GM12873 (cell line): ENCODE data around the gene KCNAB3.

ENCODE experiments used
- TF ChIP-seq, protein P1 (sequence below): IDR thresholded peaks from 2 replicates; pipeline ENCODE4 v1.5.1; 2012; ENCODE audit warnings: low read depth, mild to moderate bottlenecking, moderate library complexity, low read length, control low read depth; ENCODE audit not compliant: insufficient read depth; ENCODE audit errors: missing control alignments

The KCNAB3 gene

DNA sequence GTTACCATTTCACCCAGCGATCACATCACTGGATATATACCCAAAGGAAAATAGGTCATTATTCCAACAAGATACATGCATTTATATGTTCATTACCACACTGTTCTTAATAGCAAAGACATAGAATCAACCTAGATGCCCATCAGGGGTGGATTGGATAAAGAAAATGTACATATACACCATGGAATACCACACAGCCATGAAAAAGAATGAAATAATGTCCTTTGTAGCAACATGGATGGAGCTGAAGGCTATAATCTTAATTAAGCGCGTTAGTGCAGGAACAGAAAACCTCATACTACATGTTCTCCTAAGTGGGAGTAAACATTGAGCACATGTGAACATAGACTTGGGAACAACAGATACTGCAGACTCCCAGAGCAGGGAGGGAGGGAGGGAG is 20.9 kb upstream of the KCNAB3 start:
- TF ChIP-seq, protein P1, sequence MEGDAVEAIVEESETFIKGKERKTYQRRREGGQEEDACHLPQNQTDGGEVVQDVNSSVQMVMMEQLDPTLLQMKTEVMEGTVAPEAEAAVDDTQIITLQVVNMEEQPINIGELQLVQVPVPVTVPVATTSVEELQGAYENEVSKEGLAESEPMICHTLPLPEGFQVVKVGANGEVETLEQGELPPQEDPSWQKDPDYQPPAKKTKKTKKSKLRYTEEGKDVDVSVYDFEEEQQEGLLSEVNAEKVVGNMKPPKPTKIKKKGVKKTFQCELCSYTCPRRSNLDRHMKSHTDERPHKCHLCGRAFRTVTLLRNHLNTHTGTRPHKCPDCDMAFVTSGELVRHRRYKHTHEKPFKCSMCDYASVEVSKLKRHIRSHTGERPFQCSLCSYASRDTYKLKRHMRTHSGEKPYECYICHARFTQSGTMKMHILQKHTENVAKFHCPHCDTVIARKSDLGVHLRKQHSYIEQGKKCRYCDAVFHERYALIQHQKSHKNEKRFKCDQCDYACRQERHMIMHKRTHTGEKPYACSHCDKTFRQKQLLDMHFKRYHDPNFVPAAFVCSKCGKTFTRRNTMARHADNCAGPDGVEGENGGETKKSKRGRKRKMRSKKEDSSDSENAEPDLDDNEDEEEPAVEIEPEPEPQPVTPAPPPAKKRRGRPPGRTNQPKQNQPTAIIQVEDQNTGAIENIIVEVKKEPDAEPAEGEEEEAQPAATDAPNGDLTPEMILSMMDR = no peak

DNA sequence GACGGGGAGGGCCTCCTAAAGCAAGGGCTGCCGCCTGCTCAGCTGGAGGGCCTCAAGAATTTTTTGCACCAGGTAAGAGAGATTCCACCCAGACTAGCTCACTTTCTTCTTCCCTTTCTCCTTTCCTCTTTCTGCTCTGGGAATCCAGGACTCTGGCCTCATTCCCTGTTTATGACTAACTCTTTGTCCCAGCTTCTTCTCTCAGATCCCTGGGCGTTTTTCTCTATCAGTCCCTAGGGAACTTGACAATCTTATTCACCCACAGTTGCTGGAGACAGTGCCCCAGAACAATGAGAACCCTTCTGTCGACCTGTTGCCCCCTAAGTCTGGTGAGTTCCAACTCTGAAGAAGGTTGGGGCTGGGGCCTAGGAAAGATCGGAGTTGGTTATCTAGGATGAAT is 18.0 kb upstream of the KCNAB3 start:
- TF ChIP-seq, protein P1 = no peak

DNA sequence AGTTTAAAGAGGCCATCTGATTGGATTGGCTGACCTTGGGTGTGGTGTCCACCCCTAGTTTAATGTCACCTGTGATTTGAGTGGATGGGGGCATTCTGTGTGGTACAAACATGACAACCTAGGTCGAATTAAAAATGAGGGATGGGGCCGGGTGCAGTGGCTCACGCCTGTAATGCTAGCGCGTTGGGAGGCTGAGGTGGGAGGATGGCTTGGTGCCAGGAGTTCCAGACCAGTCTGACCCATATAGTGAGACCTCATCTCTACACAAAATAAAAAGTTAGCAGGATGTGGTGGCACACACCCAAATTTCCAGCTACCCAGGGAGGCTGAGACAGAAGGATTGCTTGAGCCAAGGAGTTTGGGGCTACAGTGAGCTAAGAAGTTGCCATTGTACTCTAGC is 16.8 kb upstream of the KCNAB3 start:
- TF ChIP-seq, protein P1 = no peak

DNA sequence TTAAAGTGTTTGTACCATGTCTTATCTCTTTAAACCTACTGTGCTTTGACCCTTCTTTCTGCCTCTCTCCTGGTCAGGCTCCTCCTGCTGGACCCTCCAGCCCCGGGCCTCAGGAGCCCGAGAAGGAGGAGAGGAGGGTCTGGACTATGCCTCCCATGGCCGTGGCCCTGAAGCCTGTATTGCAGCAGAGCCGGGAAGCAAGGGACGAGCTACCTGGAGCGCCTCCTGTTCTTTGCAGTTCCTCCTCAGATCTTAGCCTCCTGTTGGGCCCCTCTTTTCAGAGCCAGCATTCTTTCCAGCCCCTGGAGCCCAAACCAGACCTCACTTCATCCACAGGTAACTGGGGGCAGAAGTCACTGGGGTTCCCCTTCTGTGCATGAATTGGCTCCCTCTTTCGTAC is 16.0 kb upstream of the KCNAB3 start:
- TF ChIP-seq, protein P1 = no peak

DNA sequence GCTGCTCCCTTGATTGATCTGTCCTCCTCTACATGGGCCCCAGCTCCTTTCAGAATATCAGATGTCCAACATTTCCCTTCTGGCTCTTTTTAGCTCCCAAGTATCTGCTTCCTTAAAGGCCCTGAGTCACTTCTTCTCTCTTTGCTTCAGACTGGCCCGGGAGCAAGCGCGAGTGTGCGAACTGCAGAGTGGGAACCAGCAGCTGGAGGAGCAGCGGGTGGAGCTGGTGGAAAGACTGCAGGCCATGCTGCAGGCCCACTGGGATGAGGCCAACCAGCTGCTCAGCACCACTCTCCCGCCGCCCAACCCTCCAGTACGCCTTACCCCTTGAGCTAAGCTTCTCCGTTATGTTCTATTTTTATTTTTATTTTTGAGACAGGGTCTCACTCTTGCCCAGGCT is 14.7 kb upstream of the KCNAB3 start:
- TF ChIP-seq, protein P1 = no peak

DNA sequence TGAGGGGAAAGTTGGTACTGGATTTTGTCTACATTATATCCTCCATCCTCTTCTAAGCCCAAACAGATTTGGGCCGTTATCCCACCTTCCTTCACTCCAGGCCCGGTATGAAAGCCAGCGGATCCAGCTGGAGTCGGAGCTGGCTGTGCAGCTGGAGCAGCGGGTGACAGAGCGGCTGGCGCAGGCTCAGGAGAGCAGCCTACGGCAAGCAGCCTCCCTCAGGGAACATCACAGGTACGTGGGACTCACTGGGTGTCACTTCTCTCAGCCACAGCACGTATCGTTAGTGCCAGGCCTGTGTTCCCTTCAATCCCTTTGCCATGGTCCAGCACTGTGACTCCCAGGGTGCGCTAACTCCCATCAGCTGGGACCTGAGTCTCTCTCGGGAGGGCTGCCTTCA is 13.6 kb upstream of the KCNAB3 start:
- TF ChIP-seq, protein P1 = no peak

DNA sequence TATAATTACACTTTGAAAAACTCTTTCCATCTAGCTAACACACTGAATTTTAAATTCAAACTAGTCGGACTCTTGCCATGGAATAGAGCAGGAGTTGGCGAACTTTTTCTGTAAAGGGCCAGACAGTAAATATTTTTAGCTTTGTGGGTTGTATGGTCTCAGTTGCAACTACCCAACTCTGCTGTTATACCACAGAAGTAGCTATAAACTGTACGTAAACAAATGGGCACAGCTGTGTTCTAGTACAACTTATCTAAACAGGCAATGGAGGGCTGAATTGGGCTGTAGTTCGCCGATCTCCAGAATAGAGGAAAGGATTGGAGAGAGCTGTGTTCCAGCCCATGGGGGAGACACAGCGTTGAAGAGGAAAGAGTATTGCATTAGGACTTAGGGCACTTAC is 11.1 kb upstream of the KCNAB3 start:
- TF ChIP-seq, protein P1 = no peak
